HG02623 (cell line): ENCODE measurements around the gene TUBGCP2.

Experiments
- ATAC-seq: cut with Tn5 transposase; IDR thresholded peaks from one replicate; pipeline ENCODE4 v1.9.1; 2021; ENCODE audit warnings: moderate library complexity; ENCODE audit not compliant: unreplicated experiment

The TUBGCP2 gene

GRCh38 chr10:133280391-133281059 lies 28.1 kb downstream of the TUBGCP2 start:
- no peak for ATAC-seq

GRCh38 chr10:133279326-133280226 lies 29.1 kb downstream of the TUBGCP2 start:
- no peak for ATAC-seq

DNA sequence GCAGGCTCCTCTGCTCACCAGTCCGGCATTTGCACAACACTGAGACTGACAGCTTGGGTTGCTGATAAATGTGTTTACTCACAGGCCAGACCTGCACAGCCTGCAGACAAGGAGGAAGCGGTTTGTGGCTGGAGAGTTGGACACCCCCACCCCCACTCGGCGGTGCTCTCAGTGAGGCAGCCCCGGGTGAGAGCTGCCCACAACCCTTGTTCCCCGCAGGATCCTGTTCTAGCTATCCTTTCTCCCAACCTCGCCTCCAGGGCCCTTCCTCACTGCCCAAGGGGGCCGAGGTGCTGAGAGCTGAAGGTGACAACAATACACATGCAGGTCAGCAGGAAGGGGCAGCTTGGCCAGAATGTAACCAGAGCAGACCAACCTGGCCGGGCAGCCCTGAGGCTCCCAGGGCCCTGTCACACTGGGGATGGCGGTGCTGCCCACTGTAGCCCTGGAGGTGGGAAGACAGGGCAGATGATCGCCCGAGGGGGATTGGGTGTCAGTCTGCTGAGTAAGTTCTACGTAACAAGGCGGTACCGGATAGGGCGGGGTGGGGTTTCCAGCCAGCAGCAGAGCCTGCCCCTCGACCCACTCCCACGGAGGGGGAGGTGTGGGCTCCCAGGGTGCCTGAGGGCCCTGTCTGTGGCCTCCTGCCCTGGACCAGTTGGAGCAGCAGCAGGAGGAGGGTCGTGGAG lies 30.0 kb downstream of the TUBGCP2 start:
- ATAC-seq = peak; percentile 28

- no peak for ATAC-seq
Measured at GRCh38 chr10:133277993-133278576, 30.6 kb downstream of the TUBGCP2 start.

DNA sequence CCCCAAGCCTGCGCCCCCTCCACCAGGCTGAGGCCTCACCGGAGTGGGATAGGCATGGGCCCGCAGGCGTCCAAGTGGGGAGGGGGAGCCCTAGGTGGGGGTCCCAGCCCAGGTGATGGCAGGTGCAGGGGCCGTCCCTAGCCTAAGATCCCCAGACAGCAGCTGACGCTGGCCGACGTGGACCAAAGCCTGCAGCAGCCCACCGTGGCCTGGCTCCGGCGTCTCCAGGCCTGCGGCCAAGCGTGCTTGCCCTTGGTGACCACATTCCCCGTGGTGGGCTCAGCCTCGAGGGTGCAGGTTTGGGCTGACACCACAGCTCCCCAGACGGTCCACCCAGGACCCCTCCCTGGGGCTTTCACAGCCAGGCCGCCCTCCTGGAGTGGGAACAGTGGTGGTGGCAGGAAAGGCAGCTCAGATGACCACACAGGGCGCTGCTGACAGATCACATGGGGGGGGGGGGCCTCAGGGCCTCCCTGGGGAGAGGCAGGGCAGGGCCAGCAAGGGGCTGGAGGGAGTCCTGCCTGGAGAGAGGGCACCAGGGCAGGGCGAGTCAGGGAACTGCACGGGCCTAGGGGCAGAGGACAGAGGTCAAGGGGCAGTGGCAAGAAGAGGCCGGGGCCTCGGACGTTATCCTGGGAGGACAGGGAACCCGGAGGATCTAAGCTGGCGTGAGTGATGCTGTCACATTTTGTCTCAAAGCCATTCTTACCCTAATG lies 31.2 kb downstream of the TUBGCP2 start:
- ATAC-seq = no peak

GRCh38 chr10:133276435-133277201 lies 32.1 kb downstream of the TUBGCP2 start, which contains the start of gene ADAM8:
Gene ADAM8, minus strand, starts transcription at chr10:133276868. Its CDS starts 51 bp downstream, at chr10:133276817.
- peak; percentile 36 for ATAC-seq

DNA sequence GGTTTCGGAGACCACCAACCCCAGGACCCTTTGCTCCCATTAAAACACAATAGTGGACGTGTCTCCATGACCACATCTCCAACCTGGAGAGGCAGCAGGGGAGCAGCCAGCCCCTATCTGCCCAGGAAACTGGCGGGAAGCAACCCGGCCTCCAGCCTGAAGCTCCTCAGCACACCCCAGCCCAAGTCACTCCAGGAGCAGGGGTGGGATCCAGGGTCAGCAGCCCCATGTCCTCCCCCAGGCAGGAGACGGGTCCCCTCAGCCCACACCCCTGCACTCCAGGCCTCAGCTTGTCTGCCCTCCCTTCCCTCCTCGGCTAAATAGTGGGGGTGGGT lies 32.6 kb downstream of the TUBGCP2 start:
- no peak for ATAC-seq

DNA sequence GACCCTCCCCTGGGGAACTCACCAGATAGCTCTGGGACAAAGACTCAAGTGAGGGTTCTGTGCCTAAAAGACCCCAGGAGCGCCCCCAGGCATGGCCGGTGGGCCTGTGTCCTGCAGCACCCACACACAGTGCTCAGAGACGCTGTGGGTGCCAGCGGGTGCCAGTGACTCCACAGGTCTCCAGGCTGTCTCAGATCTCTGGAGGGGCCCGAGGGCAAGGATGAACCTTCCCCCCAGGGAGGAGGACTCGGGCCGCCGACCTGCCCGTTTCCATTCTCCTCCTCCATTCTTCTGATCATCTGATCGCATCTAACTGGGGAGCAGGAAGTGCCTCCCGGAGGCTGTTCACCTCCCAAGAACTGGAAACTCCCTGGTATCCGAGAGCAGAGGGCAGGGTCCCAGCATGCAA lies 33.0 kb downstream of the TUBGCP2 start:
- ATAC-seq = peak; percentile 32

DNA sequence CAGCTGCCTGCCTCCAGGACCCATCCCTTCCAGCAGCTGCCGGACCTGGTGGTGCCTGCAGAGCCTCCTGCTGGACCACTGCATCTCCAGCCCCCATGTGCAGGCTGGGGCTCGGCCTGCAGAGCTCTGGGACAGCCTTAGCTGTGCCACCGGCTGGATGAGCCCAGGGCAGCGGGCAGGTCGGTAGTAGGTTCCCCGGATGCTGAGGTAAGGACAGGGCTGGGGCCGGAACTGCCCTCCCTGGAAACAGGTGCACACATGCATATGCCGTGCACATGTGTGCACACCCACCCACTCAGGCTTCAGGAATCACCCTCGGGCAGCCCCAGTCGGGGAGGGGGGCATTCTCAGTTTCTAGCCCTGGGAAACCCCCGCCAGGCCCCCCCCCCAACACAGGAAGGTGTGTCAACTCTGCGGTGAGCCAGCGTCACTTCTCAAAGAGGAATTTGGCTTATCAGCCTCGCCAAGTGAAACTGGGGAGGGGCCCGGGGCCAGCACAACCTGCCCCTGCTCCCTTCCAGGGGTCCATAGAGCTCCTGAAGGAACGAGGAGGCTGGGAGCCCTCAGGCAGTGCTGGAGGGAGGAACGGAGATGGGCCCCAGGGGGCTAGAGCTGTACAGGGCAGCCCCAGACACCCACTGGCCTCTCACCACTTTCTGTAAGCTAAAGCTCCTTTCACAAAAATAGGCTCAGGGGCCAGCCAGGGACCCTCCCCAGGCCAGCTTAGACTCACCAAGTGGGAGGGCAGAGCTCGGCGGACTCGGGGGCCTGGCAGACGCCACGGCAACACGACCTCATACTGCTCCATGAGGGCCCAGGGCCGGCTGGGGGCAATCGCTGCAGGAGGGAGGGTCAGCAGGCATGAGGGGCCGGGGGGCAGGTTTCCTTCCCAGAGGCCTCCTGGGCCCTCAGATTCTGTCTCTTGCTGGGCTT lies 33.7 kb downstream of the TUBGCP2 start:
- peak; percentile 44 for ATAC-seq

- no peak for ATAC-seq
Measured at GRCh38 chr10:133273534-133274143, 35.0 kb downstream of the TUBGCP2 start.

- ATAC-seq = no peak
Measured at GRCh38 chr10:133272964-133273420, 35.7 kb downstream of the TUBGCP2 start.

GRCh38 chr10:133272301-133272963 lies 36.2 kb downstream of the TUBGCP2 start:
- ATAC-seq = no peak

DNA sequence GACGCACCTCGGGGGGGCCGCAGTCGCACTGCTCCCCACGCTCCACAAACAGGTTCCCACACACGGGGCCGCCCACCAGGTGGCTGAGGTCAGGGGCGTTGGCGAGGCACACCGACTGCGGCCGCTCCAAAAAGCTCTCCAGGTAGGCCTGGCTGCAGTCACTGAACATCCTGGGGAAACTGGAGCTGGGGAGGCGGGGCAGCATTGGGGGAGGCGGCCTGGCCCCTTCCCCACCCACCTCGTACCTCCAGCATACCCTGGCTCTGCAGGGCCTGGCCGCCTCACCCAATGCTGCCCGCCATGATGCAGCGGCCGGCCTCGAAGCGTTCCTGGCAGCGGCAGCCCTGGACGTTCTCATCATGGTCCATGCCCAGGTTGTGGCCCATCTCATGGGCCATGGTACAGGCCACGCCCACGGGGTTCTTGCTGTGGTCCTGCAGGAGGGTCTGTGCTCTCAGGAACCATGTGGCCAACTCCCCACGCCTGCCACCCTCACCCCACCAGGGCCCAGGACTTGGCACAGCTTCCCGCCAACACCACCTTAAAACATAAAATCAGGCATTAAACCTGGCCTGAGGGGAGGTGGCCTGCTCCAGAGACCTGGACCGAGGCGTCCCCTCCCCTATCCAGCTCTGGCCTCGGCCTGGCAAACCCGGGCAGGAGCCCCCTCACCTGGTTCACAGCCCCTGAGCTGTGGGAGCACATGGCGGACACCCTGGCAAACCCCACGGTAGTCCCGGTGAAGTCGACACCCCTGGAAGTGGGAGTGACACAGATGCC lies 37.0 kb downstream of the TUBGCP2 start:
- no peak for ATAC-seq

DNA sequence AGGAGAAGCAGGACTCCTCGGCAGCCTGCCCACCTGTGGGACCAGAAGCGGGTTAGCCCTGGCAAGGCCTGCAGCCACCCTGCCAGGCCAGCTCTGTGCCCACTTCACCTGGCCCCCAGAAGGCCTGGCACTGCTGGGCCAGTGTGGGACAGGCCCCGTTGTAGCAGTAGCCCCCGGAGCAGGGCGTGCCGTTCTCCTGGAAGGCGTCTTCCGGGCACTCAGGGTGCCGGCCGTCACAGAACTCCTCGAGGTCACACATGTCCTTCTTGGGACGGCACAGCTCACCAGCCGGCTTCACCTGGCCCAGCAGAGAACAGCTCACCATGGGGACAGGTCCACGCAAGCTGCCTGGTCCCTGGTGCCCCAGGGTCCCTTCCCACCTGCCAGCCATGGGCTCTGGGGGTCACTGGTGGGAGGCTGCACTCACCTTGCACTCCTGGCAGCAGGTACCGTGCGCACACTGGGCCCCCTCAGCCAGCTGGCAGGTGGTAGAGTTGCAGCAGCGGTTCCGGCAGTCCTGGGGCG lies 37.8 kb downstream of the TUBGCP2 start:
- no peak for ATAC-seq

- no peak for ATAC-seq
Measured at GRCh38 chr10:133270204-133270603, 38.5 kb downstream of the TUBGCP2 start.

DNA sequence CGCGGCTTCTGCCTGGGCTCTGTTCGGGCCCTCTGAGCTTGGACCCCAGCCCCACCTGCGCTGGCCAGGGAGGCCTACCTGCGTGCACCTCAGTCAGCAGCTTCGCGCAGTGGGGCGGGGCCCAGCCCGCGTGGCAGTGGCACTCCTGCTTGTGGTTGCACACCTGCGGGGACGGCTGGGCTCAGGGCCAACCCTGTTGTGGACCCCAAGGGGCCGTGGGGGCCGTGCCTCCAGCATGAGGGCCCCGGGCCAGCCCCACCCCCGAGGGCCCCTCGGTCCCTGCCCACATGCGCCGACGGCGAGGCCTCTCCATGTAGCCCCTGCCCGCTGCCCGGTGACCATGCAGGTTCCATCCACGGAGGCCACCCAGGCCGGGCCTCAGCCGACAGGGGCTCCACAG lies 39.3 kb downstream of the TUBGCP2 start:
- ATAC-seq = no peak

DNA sequence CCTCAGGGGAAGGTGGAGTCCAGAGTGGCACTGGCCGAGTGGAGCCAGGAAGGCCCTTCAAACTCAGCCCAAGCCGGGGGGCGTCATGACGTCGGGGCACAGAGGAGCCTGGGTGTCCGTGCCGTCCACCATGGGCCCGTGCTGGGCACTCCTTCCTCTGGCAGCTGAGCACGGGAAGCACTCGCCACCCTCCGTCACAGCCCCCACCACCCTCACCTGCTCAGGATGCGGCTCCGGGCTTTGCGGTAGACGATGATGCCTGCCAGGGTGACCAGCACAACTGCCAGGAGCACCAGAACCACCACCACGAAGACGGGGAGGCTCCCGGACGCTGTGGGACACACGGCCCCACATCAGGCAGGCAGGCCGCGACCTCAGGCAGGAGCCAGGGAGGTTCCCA lies 40.1 kb downstream of the TUBGCP2 start:
- ATAC-seq = no peak
